SU-DHL-6 (cell line): ENCODE results near the gene TRAPPC2.

ENCODE experiments used
- H2AFZ ChIP-seq: fragments of 200-600 bp; sonication (generic); 2 replicates; pipeline ENCODE4 v1.6.1; 2014; ENCODE audit warnings: low read depth, mild to moderate bottlenecking, moderate library complexity, mixed read lengths, antibody characterized with exemption, low read length; ENCODE audit not compliant: severe bottlenecking
- H3F3A ChIP-seq: fragments of 200-600 bp; shearing (Covaris generic); 2 replicates; pipeline ENCODE4 v1.6.0; 2016; ENCODE audit warnings: antibody characterized with exemption, mild to moderate bottlenecking; ENCODE audit not compliant: insufficient read depth
- H3K27ac ChIP-seq: fragments of 200-600 bp; sonication (generic); 2 replicates; pipeline ENCODE4 v1.5.1; 2016; ENCODE audit warnings: low read depth, mild to moderate bottlenecking, low read length, moderate library complexity, mixed read lengths
- H3K27me3 ChIP-seq: fragments of 200-600 bp; sonication (generic), shearing (Covaris generic); 2 replicates; pipeline ENCODE4 v1.6.0; 2014; ENCODE audit warnings: mild to moderate bottlenecking, low read length
- H3K36me3 ChIP-seq: fragments of 200-600 bp; sonication (generic); 2 replicates; pipeline ENCODE4 v1.6.1; 2014; ENCODE audit warnings: mild to moderate bottlenecking, low read length, mixed read lengths
- H3K4me2 ChIP-seq: fragments of 300-600, 200-600 bp; shearing (Covaris generic), sonication (generic); 2 replicates; pipeline ENCODE4 v1.6.0; 2014; ENCODE audit warnings: low read length, low read depth, mild to moderate bottlenecking; ENCODE audit not compliant: poor library complexity, severe bottlenecking
- H3K4me3 ChIP-seq: fragments of 200-600 bp; sonication (generic); 2 replicates; pipeline ENCODE4 v1.5.1; 2014; ENCODE audit warnings: antibody characterized with exemption, low read length, mild to moderate bottlenecking, mixed read lengths; ENCODE audit not compliant: insufficient read depth, poor library complexity, severe bottlenecking
- H3K79me2 ChIP-seq: fragments of 200-600 bp; sonication (generic); 2 replicates; pipeline ENCODE4 v1.6.1; 2014; ENCODE audit warnings: mild to moderate bottlenecking, low read length, moderate library complexity; ENCODE audit not compliant: insufficient read depth
- H3K9ac ChIP-seq: fragments of 200-600 bp; sonication (generic); 2 replicates; pipeline ENCODE4 v1.7.0; 2014; ENCODE audit warnings: mild to moderate bottlenecking, low read length
- H3K9me2 ChIP-seq: fragments of 200-600 bp; sonication (generic); replicated peaks from 2 replicates; pipeline ENCODE4 v1.6.1; 2014; ENCODE audit warnings: low read length; ENCODE audit not compliant: insufficient read depth
- H3K9me3 ChIP-seq: fragments of 200-600 bp; sonication (generic); 2 replicates; pipeline ENCODE4 v1.6.1; 2014; ENCODE audit warnings: low read length, mixed read lengths; ENCODE audit not compliant: insufficient read depth
- H4K20me1 ChIP-seq: fragments of 200-600 bp; sonication (generic); 2 replicates; pipeline ENCODE4 v1.6.1; 2014; ENCODE audit warnings: low read depth, mild to moderate bottlenecking, antibody characterized with exemption, low read length, moderate library complexity, mixed read lengths
- EZH2phosphoT487 ChIP-seq: fragments of 200-600 bp; sonication (generic), shearing (Covaris generic); conservative IDR thresholded peaks from 2 replicates; pipeline ENCODE4 v1.6.1; 2018; ENCODE audit warnings: mild to moderate bottlenecking, antibody characterized with exemption, low read length, moderate library complexity, mixed read lengths
- TF ChIP-seq, protein P1 (sequence below): fragments of 200-600 bp; sonication (generic); IDR thresholded peaks from one replicate; pipeline ENCODE4 v1.5.1; 2017; ENCODE audit warnings: antibody characterized with exemption, mild to moderate bottlenecking, low read length, moderate library complexity; ENCODE audit not compliant: insufficient read depth, poor library complexity, severe bottlenecking

The TRAPPC2 gene

DNA sequence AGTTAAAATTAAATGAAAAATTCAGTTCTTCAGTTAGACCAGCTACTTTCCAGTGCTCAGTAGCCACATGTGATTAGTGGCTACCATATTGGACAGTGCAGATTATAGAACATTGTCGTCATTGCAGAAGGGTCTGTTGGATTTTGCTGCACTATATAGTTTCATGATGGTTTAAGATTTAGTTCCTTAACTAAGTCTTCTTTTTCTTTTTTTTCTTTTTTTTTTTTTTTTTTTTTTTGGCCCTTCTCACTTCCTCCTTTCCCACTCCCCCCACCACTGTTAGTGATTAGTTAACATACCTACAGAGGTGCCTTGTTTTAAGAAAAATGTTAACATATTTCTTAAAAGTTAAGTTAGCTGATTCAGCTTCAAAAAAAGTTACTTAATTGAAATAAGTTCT, 36.4 kb downstream of the TRAPPC2 start:
- H4K20me1 ChIP-seq = no peaks in the 10 kb centered on the region
- TF ChIP-seq EZH2phosphoT487 = no peak
- TF ChIP-seq, protein P1, sequence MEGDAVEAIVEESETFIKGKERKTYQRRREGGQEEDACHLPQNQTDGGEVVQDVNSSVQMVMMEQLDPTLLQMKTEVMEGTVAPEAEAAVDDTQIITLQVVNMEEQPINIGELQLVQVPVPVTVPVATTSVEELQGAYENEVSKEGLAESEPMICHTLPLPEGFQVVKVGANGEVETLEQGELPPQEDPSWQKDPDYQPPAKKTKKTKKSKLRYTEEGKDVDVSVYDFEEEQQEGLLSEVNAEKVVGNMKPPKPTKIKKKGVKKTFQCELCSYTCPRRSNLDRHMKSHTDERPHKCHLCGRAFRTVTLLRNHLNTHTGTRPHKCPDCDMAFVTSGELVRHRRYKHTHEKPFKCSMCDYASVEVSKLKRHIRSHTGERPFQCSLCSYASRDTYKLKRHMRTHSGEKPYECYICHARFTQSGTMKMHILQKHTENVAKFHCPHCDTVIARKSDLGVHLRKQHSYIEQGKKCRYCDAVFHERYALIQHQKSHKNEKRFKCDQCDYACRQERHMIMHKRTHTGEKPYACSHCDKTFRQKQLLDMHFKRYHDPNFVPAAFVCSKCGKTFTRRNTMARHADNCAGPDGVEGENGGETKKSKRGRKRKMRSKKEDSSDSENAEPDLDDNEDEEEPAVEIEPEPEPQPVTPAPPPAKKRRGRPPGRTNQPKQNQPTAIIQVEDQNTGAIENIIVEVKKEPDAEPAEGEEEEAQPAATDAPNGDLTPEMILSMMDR = no peak
- no peaks in the 10 kb centered on the region for H3K9me3 ChIP-seq
- H3K9me2 ChIP-seq = no peaks in the 10 kb centered on the region
- no peaks in the 10 kb centered on the region for H3K79me2 ChIP-seq
- no peak overlapping the region for H3K4me2 ChIP-seq
- H3K27me3 ChIP-seq = no peaks in the 10 kb centered on the region
- H3K9ac ChIP-seq = no peak overlapping the region
- H3K4me3 ChIP-seq = no peak overlapping the region
- H3K27ac ChIP-seq = no peak overlapping the region
- H3F3A ChIP-seq = no peaks in the 10 kb centered on the region
- H2AFZ ChIP-seq = no peak overlapping the region
- no peaks in the 10 kb centered on the region for H3K36me3 ChIP-seq

DNA sequence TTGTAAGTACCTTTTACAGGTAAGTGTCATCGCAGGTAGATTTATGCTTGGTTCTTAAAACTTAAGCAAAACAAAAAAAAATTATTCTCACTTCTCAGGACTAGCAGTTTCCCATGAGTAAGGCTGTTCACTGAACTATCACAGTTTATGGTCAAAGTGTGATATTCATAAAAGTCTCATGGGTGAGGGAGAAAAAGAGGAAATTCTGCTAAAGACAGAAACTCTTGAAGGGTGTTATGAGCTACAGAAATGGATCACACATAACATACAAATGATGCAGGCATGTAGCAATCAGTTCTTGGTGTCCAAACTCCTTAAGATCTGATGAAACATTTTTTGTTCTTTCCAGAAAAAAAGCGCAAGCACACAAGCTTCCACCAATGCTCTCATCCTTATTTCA, 37.0 kb downstream of the TRAPPC2 start:
- no peaks in the 10 kb centered on the region for H3K36me3 ChIP-seq
- H4K20me1 ChIP-seq = no peaks in the 10 kb centered on the region

DNA sequence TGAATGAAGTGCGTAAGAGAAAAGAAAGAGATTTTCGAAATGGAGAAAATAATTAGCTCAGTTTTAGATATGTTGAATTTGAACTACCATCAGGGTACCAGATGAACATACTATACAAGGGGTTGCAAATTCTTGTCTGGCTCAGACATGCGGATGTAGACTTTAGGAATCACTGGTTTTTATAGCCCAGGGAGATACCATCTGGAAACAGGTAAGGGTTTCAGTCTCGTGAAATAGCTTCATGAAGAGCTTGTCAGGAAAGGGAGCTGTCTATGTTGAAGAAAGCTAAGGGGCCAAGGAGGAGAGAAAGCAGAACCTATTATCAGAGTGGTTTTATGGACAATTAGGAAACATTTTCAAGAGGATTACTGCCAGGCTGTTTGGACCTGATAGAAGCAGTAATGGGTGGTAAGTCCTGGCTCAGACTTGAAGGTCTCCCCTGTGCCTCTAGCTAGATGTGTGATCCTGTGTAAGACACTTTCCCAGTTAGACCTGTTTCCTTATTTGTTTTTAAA, 38.8 kb downstream of the TRAPPC2 start:
- no peaks in the 10 kb centered on the region for H3K36me3 ChIP-seq
- no peaks in the 10 kb centered on the region for H3K9me3 ChIP-seq
- no peaks in the 10 kb centered on the region for H3K9me2 ChIP-seq
- no peak for TF ChIP-seq EZH2phosphoT487
- TF ChIP-seq, protein P1 = no peak
- H4K20me1 ChIP-seq = no peaks in the 10 kb centered on the region
- H3K9ac ChIP-seq = no peak overlapping the region
- no peak overlapping the region for H2AFZ ChIP-seq
- no peaks in the 10 kb centered on the region for H3K79me2 ChIP-seq
- no peak overlapping the region for H3K4me3 ChIP-seq
- no peak overlapping the region for H3K27ac ChIP-seq
- no peaks in the 10 kb centered on the region for H3K27me3 ChIP-seq
- no peaks in the 10 kb centered on the region for H3F3A ChIP-seq
- no peak overlapping the region for H3K4me2 ChIP-seq

More for the DNA sequence above, 37.0 kb downstream of the TRAPPC2 start:
- H2AFZ ChIP-seq = no peak overlapping the region
- H3K4me3 ChIP-seq = no peak overlapping the region
- H3K27ac ChIP-seq = no peak overlapping the region
- no peak overlapping the region for H3K9ac ChIP-seq
- no peaks in the 10 kb centered on the region for H3F3A ChIP-seq
- no peaks in the 10 kb centered on the region for H3K9me3 ChIP-seq
- no peaks in the 10 kb centered on the region for H3K27me3 ChIP-seq
- no peaks in the 10 kb centered on the region for H3K79me2 ChIP-seq
- no peaks in the 10 kb centered on the region for H3K9me2 ChIP-seq
- TF ChIP-seq, protein P1 = no peak
- TF ChIP-seq EZH2phosphoT487 = no peak
- no peak overlapping the region for H3K4me2 ChIP-seq
